Psoas muscle (tissue), 8 donors: ENCODE data around the gene ARHGAP23. TPM values are rescaled to one million over a fixed set of nuclear protein-coding genes. Genes with fewer than 3 reads are reported as not detected.

Experiments
- ATAC-seq, 4 donors: fragments of 200-7000 bp; cut with Tn5 transposase; one replicate each; pipeline ENCODE4 v1.9.1; 2020; ENCODE audit warnings: moderate library complexity in 3 of 4, mild to moderate bottlenecking in 2 of 4
- DNase-seq, 2 donors: peaks; one replicate each; pipeline ENCODE4 v3.0.0-alpha.2; 2020
- H3K27ac ChIP-seq: fragments of 200-600 bp; one replicate; pipeline ENCODE4 v1.8.0; 2022
- H3K27me3 ChIP-seq, 3 donors: fragments of 200-600 bp in 1 of 3; one replicate each; pipeline versions ENCODE4 v1.6.1 to v1.8.0; 2013 to 2022; ENCODE audit warnings: low read length in 2 of 3, mild to moderate bottlenecking in 2 of 3, moderate library complexity in 1 of 3; ENCODE audit not compliant: insufficient read depth in 3 of 3
- H3K36me3 ChIP-seq, 2 donors: fragments of 200-600 bp in 1 of 2; one replicate each; pipeline versions ENCODE4 v1.6.1 to v1.8.0; 2013 to 2022; ENCODE audit warnings: low read depth in 1 of 2, mild to moderate bottlenecking in 1 of 2, moderate library complexity in 1 of 2; ENCODE audit not compliant: insufficient read depth in 1 of 2
- H3K4me1 ChIP-seq: fragments of 200-600 bp; one replicate; pipeline ENCODE4 v1.8.0; 2022
- H3K4me3 ChIP-seq: fragments of 200-600 bp; one replicate; pipeline ENCODE4 v1.8.0; 2022; ENCODE audit warnings: mild to moderate bottlenecking
- H3K9me3 ChIP-seq: fragments of 200-600 bp; one replicate; pipeline ENCODE4 v1.8.0; 2022
- whole genome bisulfite sequencing, 3 donors: extraction: QIAGEN DNeasy Blood & Tissue Kit; methylation state at CpG; one replicate each; pipeline versions ENCODE4 v1.1.6 to v1.1.7; 2013; 5-methylcytosine and 5-hydroxymethylcytosine counted together
- intact Hi-C, 2 donors: fragments of 100-400 bp; cut with DNase I; formaldehyde crosslinking; loops; one replicate each; pipeline versions ENCODE4 v1.11.0 to v1.14.2; 2022
- long read RNA-seq, 2 donors: library from polyadenylated mRNA; unstranded; transcript quantifications; one replicate each; pipeline ENCODE4 v2.0.0, GENCODE V29; 2021
- polyA plus RNA-seq, 3 donors: library from polyadenylated mRNA; stranded (reverse); fragments of 200-250 nt; gene quantifications; one replicate each; pipeline ENCODE4 v1.2.3, GENCODE V29; 2013
- total RNA-seq, 4 donors: library from RNA; stranded (reverse); fragmentation: NEBNext Ultra II Directional in 2 of 4; extraction: Animal tissue kit (Norgen Biotek cat#: 25700) in 2 of 4; gene quantifications; one replicate each; pipeline versions ENCODE4 v1.2.1 to v1.2.4, GENCODE V29; 2021 to 2023
- TF ChIP-seq, protein P1 (sequence below): fragments of 200-600 bp; IDR thresholded peaks from one replicate; pipeline ENCODE4 v1.8.0; 2022; ENCODE audit warnings: antibody characterized with exemption
- donor health status: healthy with polysubstance abuse.
- donor health status: DM: no; HTN: no; CAD: no; lungs with moderate emphysema.
- donor health status: Bipolar disorder and iron deficiency.
- donor health status: healthy.
- donor health status: DM: yes; HTN: yes; CAD: no.
- donor health status: DM: no; HTN: no; CAD: no.
- donor health status: DM: no; HTN: no; CAD: no.
- donor health status: DM: yes; HTN: yes; CAD: no.

ARHGAP23 gene
- total RNA-seq (10 to 100 TPM; 23.6 to 35.8 (median 23.7) TPM), polyA plus RNA-seq (10 to 100 TPM in 1 of 3 donors, 1 to 10 TPM in 2; 7.6 to 11.8 (median 9.6) TPM)
- long read RNA-seq, donor 1, partial matches to known transcripts = 7 of 15 reads
- long read RNA-seq, donor 1, other reads (novel, unspliced or antisense) = 8 of 15 reads
- long read RNA-seq, donor 2, partial matches to known transcripts = 42 of 49 reads
- long read RNA-seq, donor 2, other reads (novel, unspliced or antisense) = 7 of 49 reads

DNA sequence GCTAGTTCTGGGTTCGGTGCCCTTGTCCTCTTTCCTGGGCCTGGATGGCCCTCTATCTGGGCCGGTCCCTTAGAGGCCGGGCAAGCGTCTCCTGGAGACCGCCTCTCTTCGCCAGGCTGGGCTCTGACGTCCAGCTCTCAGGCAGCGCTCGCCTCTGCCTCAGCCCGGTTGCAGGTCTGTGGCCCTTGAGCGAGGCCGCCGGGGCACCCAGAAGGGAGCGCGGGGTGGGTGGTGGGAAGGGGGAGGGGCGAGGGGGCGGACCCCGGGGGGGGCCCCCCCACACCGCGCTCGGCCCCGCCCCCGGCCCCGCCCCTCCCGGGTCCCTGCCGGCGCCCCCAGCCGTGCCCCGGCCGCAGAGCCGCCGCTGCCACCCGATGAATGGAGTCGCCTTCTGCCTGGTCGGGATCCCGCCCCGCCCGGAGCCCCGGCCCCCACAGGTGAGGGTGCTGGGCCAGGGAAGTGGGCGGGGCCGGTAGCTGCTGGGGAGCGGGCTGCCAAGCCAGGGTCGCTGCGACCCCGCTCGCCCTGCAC is at the start of gene ARHGAP23:
ARHGAP23 (plus strand) TSS at position 353 of the 531 bp plus-strand sequence; CDS start at position 375, 22 bp downstream.
- H3K4me3 ChIP-seq = peak within 1 kb of the TSS; percentile 95
- WGBS, 3 donors = 0 to 1% (median 0%) methylated on average over 17 to 46 of the region's 46 CpGs
- peaks cover 0 to 3% of the 10 kb centered on the region in 2 donors for H3K36me3 ChIP-seq
- DNase-seq = peak; percentile 71 to 86
- intact Hi-C loops = loop anchor here (5.0 to 10.0 kb wide), 2 partner anchors 39 to 57 kb away; no protein-coding TSS in a partner anchor
- TF ChIP-seq, protein P1, sequence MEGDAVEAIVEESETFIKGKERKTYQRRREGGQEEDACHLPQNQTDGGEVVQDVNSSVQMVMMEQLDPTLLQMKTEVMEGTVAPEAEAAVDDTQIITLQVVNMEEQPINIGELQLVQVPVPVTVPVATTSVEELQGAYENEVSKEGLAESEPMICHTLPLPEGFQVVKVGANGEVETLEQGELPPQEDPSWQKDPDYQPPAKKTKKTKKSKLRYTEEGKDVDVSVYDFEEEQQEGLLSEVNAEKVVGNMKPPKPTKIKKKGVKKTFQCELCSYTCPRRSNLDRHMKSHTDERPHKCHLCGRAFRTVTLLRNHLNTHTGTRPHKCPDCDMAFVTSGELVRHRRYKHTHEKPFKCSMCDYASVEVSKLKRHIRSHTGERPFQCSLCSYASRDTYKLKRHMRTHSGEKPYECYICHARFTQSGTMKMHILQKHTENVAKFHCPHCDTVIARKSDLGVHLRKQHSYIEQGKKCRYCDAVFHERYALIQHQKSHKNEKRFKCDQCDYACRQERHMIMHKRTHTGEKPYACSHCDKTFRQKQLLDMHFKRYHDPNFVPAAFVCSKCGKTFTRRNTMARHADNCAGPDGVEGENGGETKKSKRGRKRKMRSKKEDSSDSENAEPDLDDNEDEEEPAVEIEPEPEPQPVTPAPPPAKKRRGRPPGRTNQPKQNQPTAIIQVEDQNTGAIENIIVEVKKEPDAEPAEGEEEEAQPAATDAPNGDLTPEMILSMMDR = no peak
- peak; percentile 65 to 69 (median 69) for ATAC-seq
- H3K4me1 ChIP-seq = peaks cover 37% of the 10 kb centered on the region
- peak within 1 kb of the TSS; percentile 91 for H3K27ac ChIP-seq
- no peaks in the 10 kb centered on the region for H3K27me3 ChIP-seq
- H3K9me3 ChIP-seq = no peaks in the 10 kb centered on the region

DNA sequence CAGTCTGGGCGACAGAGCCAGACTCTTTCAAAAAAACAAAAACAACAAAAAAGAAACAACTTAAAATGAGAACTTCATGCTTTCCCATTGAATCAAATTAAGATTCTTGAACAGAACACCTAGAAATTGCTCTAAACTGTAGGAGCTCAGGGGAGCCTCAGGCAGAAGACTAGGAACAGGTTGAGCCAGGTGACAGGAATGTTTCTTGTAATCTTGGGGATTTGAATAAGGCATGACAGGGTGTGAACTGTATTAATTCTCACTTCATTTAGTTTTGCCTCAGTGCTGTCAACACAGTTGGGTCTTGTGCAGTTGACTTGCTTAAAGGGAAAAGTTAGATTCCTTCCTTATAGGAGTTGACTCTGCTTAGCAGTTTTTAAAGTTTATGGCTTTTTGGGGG is 48.8 kb upstream of the ARHGAP23 start:
- Histone ChIP-seq H3K9me3 (no peaks in the 10 kb centered on the region), H3K4me3 (no peak overlapping the region), H3K4me1 (no peaks in the 10 kb centered on the region), H3K27ac (no peak overlapping the region), H3K36me3 (peaks cover 14 to 88% of the 10 kb centered on the region in 2 donors), H3K27me3 (no peaks in the 10 kb centered on the region)
- TF ChIP-seq, protein P1 = no peak
- DNase-seq = no peak
- intact Hi-C loops = no loop called here
- 79 to 100% (median 86%) methylated on average over 1 of the region's 1 CpG for whole genome bisulfite sequencing, 3 donors
- ATAC-seq = no peak

- Histone ChIP-seq H3K4me1 (no peaks in the 10 kb centered on the region), H3K36me3 (peaks cover 4 to 62% of the 10 kb centered on the region in 2 donors), H3K27ac (no peak overlapping the region), H3K9me3 (no peaks in the 10 kb centered on the region), H3K4me3 (no peak overlapping the region), H3K27me3 (no peaks in the 10 kb centered on the region)
- ATAC-seq (no peak), DNase-seq (no peak)
- intact Hi-C loops = no loop called here
- TF ChIP-seq, protein P1 = no peak
- 89 to 90% (median 90%) methylated on average over 4 of the region's 4 CpGs for WGBS, 3 donors
Measured at GRCh38 chr17:38395090-38395489, 33.2 kb upstream of the ARHGAP23 start.

- Histone ChIP-seq H3K36me3 (peaks cover 8 to 77% of the 10 kb centered on the region in 2 donors), H3K4me1 (no peaks in the 10 kb centered on the region), H3K4me3 (no peak overlapping the region), H3K27ac (no peak overlapping the region), H3K27me3 (no peaks in the 10 kb centered on the region), H3K9me3 (no peaks in the 10 kb centered on the region)
- no peak for DNase-seq
- TF ChIP-seq, protein P1 = no peak
- 93 to 97% (median 94%) methylated on average over 2 of the region's 2 CpGs for WGBS, 3 donors
- no peak for ATAC-seq
- intact Hi-C loops = no loop called here
Measured at GRCh38 chr17:38397227-38397626, 31.0 kb upstream of the ARHGAP23 start.
